22Rv1 (cell line): Measurements from ENCODE around the gene IGSF3.

ENCODE experiments used
- H3K27ac ChIP-seq: fragments of 450-650 bp; 2 replicates; pipeline ENCODE4 v1.5.1; 2017
- CTCF ChIP-seq: fragments of 450-650 bp; IDR thresholded peaks from 2 replicates; pipeline ENCODE4 v1.5.1; 2017; ENCODE audit warnings: mild to moderate bottlenecking
- ZFX ChIP-seq: fragments of 450-650 bp; IDR thresholded peaks from 2 replicates; pipeline ENCODE4 v1.6.1; 2017; ENCODE audit warnings: antibody characterized with exemption, borderline replicate concordance

IGSF3 gene

GRCh38 chr1:116709666-116710167 lies 42.2 kb upstream of the IGSF3 start:
- TF ChIP-seq CTCF (no peak), ZFX (no peak)
- H3K27ac ChIP-seq: no peak overlapping the region

GRCh38 chr1:116708255-116708900 lies 40.8 kb upstream of the IGSF3 start:
- TF ChIP-seq ZFX (no peak), CTCF (no peak)
- H3K27ac ChIP-seq: no peak overlapping the region

GRCh38 chr1:116706841-116707240 lies 39.3 kb upstream of the IGSF3 start:
- H3K27ac ChIP-seq: no peak overlapping the region
- no peak for TF ChIP-seq ZFX
- TF ChIP-seq CTCF: no peak

- TF ChIP-seq ZFX: no peak
- TF ChIP-seq CTCF: no peak
- H3K27ac ChIP-seq: no peak overlapping the region
Measured at GRCh38 chr1:116706123-116706522, 38.6 kb upstream of the IGSF3 start.

- no peak overlapping the region for H3K27ac ChIP-seq
- TF ChIP-seq CTCF (no peak), ZFX (no peak)
Measured at GRCh38 chr1:116704278-116704677, 36.7 kb upstream of the IGSF3 start.

GRCh38 chr1:116699605-116700004 lies 32.1 kb upstream of the IGSF3 start:
- TF ChIP-seq CTCF: no peak
- no peak for TF ChIP-seq ZFX
- no peak overlapping the region for H3K27ac ChIP-seq

- no peak overlapping the region for H3K27ac ChIP-seq
- no peak for TF ChIP-seq CTCF
- TF ChIP-seq ZFX: no peak
Measured at GRCh38 chr1:116698244-116698595, 30.7 kb upstream of the IGSF3 start.
